Subcutaneous abdominal adipose tissue (tissue), 5 donors: ENCODE results near the gene CLECL1.

Source experiments
- H3K27ac ChIP-seq: one replicate; pipeline ENCODE4 v1.7.0; 2013; ENCODE audit warnings: low read depth, mild to moderate bottlenecking, inconsistent platforms, low read length, moderate library complexity
- H3K27me3 ChIP-seq, 5 donors: one replicate each; pipeline ENCODE4 v1.7.0; 2013; ENCODE audit warnings: low read length in 5 of 5, inconsistent platforms in 1 of 5; ENCODE audit not compliant: control insufficient read depth in 5 of 5, insufficient read depth in 4 of 5
- H3K36me3 ChIP-seq, 5 donors: one replicate each; pipeline ENCODE4 v1.7.0; 2013; ENCODE audit warnings: low read length in 5 of 5; ENCODE audit not compliant: control insufficient read depth in 5 of 5, insufficient read depth in 5 of 5
- H3K4me1 ChIP-seq, 5 donors: one replicate each; pipeline ENCODE4 v1.7.0; 2013; ENCODE audit warnings: low read length in 5 of 5, mild to moderate bottlenecking in 3 of 5, moderate library complexity in 1 of 5; ENCODE audit not compliant: control insufficient read depth in 5 of 5, insufficient read depth in 5 of 5
- H3K4me3 ChIP-seq, 5 donors: one replicate each; pipeline ENCODE4 v1.7.0; 2013; ENCODE audit warnings: low read length in 5 of 5, low read depth in 1 of 5
- H3K9ac ChIP-seq, 5 donors: one replicate each; pipeline ENCODE4 v1.7.0; 2013; ENCODE audit warnings: low read length in 5 of 5, mild to moderate bottlenecking in 4 of 5, moderate library complexity in 3 of 5
- H3K9me3 ChIP-seq, 5 donors: one replicate each; pipeline ENCODE4 v1.7.0; 2013; ENCODE audit warnings: low read length in 5 of 5; ENCODE audit not compliant: control insufficient read depth in 5 of 5
- donor health status: healthy.
- donor health status: healthy.
- donor health status: healthy.
- donor health status: healthy.
- donor health status: healthy.

The CLECL1 gene

DNA sequence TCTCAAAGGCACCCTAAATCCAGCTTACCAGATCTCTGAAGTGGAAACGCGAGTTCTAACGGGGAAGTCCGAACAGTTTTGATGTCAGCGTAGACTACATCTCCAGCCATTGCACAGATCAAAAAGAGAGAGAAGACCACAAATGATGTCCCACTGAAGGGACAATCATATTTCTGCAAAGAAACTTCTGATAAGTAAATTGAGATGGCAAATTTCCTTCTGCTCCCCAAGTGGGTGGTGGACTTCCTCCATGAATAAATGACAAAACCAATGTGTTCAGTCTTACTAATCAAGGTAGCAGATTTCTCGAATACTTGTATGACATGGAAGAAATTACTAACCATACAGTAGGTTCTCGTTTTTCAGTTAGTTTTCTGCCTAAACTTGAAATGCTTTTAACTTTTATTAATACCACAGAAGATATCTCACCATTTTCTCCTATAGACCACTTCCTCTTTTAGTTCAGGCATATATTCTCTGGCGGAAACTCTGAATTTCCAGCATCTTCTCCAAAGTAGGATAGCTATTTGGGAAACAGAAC is at the start of gene CLECL1:
Gene CLECL1, minus strand, starts transcription at position 177 of the 541 bp plus-strand sequence.
- Histone ChIP-seq H3K27me3 (no peaks in the 10 kb centered on the region), H3K9ac (no peak within 1 kb of the TSS), H3K4me1 (peaks cover 0 to 10% (median under 1%) of the 10 kb centered on the region in 5 donors), H3K4me3 (no peak within 1 kb of the TSS), H3K27ac (no peak within 1 kb of the TSS), H3K9me3 (no peaks in the 10 kb centered on the region), H3K36me3 (no peaks in the 10 kb centered on the region)

DNA sequence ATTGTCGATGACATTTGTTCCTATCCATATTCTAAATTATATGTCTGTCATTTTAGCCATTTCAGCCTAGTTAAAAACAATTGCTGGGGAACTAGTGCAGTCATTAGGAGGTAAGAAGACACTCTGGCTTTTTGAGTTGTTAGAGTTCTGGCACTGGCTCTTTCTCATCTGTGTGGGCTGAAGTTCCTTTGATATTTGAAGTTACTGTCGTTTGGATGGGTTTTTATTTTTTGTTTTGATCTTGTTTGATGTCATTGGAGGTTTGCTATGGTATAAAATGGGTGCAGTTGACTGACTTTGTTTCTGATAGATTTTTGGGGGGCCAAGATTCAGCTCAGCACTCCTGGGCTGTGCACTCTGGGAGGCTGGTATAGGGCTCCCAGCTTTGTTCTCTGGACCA is 48.5 kb upstream of the CLECL1 start:
- Histone ChIP-seq H3K9me3 (no peaks in the 10 kb centered on the region), H3K4me1 (no peaks in the 10 kb centered on the region), H3K27ac (no peak overlapping the region), H3K9ac (no peak overlapping the region), H3K36me3 (no peaks in the 10 kb centered on the region), H3K27me3 (no peaks in the 10 kb centered on the region), H3K4me3 (no peak overlapping the region)

DNA sequence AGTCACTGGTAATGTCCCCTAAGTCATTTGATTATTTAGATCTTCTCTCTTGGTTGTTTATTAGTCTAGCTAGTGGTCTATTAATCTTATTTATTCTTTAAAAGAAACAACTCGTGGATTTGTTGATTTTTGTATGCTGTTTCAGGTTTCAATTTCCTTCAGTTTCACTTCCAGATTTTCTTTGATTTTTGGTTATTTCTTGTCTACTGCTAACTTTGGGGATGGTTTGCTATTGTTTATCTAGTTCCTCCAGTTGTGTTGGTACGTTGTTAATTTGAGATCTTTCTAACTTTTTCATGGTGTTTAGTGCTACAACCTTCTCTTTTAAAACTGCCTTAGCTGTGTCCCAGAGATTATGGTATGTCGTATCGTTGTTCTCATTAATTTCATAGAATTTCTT is 46.3 kb upstream of the CLECL1 start:
- H3K27ac ChIP-seq, result no peak overlapping the region
- H3K27me3 ChIP-seq, result no peaks in the 10 kb centered on the region
- no peaks in the 10 kb centered on the region for H3K9me3 ChIP-seq
- no peaks in the 10 kb centered on the region for H3K4me1 ChIP-seq
- no peak overlapping the region for H3K9ac ChIP-seq
- H3K4me3 ChIP-seq, result no peak overlapping the region
- H3K36me3 ChIP-seq, result no peaks in the 10 kb centered on the region

DNA sequence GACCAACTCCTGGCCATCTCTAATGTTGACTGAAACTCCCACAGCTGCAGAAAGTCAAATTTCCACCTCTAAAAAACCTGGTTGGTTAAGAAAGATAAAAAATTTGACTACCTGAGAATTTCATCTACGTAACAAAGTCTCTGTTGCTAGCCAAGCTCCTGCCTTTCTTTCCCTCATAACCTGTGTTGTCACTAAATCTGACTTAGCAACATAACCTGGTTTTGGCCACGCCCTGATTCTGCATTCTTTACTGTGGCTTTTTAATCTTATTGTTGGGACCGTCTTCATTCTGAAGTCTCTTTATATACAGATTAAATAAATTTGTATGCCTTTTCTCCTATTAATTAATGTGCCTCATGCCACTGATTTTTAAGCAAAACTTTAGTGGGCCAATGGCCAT is 43.9 kb upstream of the CLECL1 start:
- Histone ChIP-seq H3K4me1 (no peaks in the 10 kb centered on the region), H3K27ac (no peak overlapping the region), H3K27me3 (no peaks in the 10 kb centered on the region), H3K36me3 (no peaks in the 10 kb centered on the region), H3K9me3 (no peaks in the 10 kb centered on the region), H3K9ac (no peak overlapping the region), H3K4me3 (no peak overlapping the region)

DNA sequence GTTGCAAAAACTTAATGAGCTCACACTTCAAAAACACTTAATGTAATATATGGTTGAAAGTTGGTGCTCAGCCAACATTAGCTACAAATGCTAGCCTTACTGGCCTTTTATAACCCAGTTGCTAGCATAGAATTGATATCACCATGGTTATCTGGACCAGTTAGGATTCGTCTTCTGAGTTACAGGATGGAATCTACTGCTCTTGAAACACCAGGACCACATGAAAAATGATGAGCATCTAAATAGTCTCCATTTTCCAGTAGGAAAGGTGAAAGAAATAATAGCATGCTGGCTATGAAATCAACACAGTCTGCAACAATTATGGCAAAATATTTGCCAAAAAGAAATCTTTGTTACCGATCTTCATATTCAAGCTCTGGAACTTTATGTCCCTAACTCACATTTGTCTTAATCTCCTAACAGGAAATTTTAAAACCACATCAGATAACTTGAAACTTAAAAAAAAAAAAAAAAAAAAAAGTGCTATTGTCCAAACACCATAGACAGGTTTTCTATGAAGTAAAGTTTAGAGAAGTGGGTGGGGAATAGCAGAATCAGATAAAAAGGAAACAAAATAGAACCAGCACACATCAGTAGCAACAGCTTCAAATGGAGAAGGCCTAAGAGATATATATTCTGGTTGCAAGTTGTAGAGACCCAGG is 40.5 kb upstream of the CLECL1 start:
- no peak overlapping the region for H3K9ac ChIP-seq
- no peak overlapping the region for H3K4me3 ChIP-seq
- H3K27ac ChIP-seq, result no peak overlapping the region
- no peaks in the 10 kb centered on the region for H3K36me3 ChIP-seq
- no peaks in the 10 kb centered on the region for H3K9me3 ChIP-seq
- H3K27me3 ChIP-seq, result no peaks in the 10 kb centered on the region
- H3K4me1 ChIP-seq, result no peaks in the 10 kb centered on the region

DNA sequence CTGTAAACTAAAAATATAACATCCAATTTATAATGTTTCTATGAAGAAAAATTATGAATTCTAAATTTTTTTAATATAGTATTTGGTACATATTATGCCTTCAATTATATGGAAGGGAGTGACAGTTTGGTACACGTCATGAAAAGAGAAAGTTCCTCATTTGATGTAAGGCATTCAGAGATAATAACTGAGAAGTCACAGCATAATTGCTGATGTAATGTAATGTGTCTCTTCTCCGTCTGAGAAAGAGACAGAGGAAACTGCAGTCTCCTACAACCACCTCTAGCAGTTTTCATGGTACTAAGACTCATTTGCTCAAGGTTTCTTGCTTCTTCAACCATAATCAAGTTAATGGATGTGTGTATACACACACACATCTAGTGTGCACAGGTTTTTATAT is 30.1 kb upstream of the CLECL1 start:
- no peaks in the 10 kb centered on the region for H3K36me3 ChIP-seq
- H3K4me3 ChIP-seq, result no peak overlapping the region
- no peaks in the 10 kb centered on the region for H3K4me1 ChIP-seq
- no peaks in the 10 kb centered on the region for H3K27me3 ChIP-seq
- no peaks in the 10 kb centered on the region for H3K9me3 ChIP-seq
- no peak overlapping the region for H3K9ac ChIP-seq
- H3K27ac ChIP-seq, result no peak overlapping the region

DNA sequence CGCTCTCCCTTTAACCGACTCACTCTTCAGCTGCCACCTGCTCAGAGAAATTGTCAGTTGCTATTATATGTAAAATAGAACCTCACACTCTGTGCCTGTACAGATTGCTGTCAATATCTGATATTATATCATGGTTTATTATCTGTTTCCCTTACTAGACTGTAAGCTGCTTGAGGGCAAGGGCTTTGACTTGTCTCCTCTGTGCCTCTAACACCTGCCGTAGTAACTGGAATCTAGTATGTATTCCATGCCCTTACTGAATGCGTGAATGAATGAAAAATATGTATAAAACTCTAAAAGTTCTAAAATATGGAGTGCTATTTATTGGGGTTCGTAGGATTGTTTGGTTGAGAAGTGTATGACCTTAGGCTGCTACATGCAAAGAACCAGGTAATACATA is 29.5 kb upstream of the CLECL1 start:
- Histone ChIP-seq H3K9me3 (no peaks in the 10 kb centered on the region), H3K4me1 (no peaks in the 10 kb centered on the region), H3K27ac (no peak overlapping the region), H3K9ac (no peak overlapping the region), H3K4me3 (no peak overlapping the region), H3K27me3 (no peaks in the 10 kb centered on the region), H3K36me3 (no peaks in the 10 kb centered on the region)

DNA sequence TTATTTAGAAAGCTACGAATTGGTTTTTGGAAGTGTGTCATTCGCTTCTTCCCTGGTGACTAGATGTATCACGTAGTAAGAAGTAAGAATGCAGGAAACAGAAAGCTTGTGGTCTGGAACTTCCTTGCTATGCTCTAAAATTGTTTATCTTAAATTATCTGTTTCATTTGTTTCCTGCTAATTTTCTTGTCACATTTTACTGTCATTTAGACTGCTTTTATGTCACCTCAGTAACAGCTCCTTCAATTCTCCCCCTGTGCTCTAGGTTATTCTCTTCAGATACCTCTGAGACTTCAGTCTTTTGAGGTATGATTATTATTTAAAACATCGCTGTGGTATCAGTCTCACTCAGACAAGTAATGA is 28.5 kb upstream of the CLECL1 start:
- H3K4me3 ChIP-seq, result no peak overlapping the region
- no peak overlapping the region for H3K27ac ChIP-seq
- no peaks in the 10 kb centered on the region for H3K9me3 ChIP-seq
- no peak overlapping the region for H3K9ac ChIP-seq
- H3K36me3 ChIP-seq, result no peaks in the 10 kb centered on the region
- no peaks in the 10 kb centered on the region for H3K4me1 ChIP-seq
- no peaks in the 10 kb centered on the region for H3K27me3 ChIP-seq

DNA sequence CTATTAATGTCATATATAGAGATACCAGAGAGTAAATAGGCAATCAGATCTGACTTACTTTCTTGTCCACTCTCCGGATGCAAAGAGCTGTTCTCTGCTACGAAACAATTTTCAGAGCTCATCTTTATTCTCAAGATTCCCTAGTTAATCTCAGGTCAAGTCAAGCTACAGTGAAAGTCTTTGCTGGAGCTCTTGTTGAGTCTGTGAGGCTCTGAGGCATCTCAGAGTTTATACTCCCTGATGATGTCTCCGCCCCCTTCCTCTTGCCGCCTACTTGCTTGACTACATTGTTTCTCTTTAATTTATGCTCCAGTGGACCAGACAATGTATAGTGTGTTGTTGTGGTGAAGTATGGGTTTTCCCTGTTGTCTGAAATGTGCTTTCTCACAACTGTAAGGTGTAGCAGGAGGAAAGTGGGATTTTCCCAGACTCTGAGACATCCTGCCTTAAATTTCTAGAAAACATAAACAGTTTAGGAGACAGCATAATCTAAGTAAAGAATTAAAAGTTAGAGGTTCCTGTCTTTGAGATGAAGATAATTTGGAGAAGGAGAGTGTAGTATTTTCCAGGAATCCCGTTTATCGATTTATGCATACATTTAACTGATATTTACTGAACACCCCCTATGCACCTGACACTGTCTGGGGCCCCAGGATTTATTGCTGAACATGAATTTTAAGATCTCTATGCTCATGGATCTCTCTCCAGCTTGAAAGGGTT is 28.0 kb upstream of the CLECL1 start, which contains the start of gene CD69:
Gene CD69, minus strand, starts transcription at position 203 of the 720 bp plus-strand sequence. Its CDS starts 81 bp downstream, at position 122.
- Histone ChIP-seq H3K27me3 (no peaks in the 10 kb centered on the region), H3K36me3 (no peaks in the 10 kb centered on the region), H3K9me3 (no peaks in the 10 kb centered on the region), H3K27ac (no peak within 1 kb of the TSS), H3K9ac (no peak within 1 kb of the TSS), H3K4me3 (peak within 1 kb of the TSS in 2 of 5 donors; percentile 31 to 35), H3K4me1 (no peaks in the 10 kb centered on the region)

DNA sequence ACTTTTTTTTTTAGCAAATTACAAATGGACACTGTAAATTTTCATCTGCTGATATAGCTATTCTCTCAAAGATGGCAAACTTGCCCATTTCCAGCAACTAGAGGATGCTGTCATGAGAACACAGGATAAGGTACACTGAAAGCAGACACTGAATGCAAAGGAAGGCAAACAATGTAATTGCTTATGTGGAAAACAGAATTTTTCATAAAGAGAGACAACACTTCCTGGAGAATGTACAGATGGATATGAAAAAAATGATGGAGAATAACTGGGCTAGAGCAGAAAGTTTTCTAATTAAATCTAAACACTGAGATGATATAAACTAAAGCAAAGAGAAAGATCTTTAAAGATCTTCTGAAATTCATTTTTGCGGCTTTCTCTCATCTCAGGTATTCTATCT is 27.2 kb upstream of the CLECL1 start:
- Histone ChIP-seq H3K9me3 (no peaks in the 10 kb centered on the region), H3K27me3 (no peaks in the 10 kb centered on the region), H3K4me3 (peak overlapping the region in 2 of 5 donors; percentile 2 to 31), H3K9ac (no peak overlapping the region), H3K27ac (no peak overlapping the region), H3K4me1 (no peaks in the 10 kb centered on the region), H3K36me3 (no peaks in the 10 kb centered on the region)
